ENCODE measurements around the gene SMYD5.
A peak's percentile ranks its signal among the peaks of the same experiment; 100 is the strongest.

Gene SMYD5

DNA sequence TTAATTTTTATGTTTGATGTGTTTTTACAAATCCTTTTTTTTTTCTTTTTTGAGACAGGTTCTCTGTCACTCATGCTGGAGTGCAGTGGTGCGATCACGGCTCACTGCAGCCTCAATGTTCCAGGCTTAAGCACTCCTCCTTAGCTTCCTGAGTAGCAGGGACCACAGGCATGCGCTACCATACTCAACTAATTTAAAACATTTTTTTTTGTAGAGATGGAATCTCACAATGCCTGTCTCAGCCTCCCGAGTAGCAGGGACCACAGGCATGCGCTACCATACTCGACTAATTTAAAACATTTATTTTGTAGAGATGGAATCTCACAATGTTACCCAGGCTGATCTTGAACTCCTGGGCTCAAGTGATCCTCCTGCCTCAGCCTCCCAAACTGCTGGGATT lies 8.4 kb upstream of the SMYD5 start:
- peak; percentile 52 to 53 for DNase-seq (ENCODE audit: low read depth in 2 of 2)

DNA sequence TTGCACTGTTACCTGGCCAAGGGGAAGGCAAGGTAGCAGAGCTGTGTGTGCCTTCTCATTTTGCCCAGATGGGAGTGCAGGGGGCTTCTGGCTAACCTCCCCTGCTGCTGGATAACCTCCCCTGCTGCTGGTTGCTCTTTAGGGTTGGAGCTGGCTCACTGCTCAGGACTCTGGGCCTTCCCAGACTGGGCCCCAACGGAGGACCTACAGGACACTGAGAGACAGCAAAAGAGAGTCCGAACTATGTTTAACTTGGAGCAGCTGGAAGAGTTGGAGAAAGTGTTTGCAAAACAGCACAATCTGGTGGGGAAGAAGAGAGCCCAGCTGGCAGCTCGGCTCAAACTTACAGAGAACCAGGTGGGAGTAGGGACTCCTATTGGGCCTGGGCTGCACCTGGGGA lies 5.8 kb upstream of the SMYD5 start:
- no peak for DNase-seq (ENCODE audit: low read depth in 2 of 2)

DNA sequence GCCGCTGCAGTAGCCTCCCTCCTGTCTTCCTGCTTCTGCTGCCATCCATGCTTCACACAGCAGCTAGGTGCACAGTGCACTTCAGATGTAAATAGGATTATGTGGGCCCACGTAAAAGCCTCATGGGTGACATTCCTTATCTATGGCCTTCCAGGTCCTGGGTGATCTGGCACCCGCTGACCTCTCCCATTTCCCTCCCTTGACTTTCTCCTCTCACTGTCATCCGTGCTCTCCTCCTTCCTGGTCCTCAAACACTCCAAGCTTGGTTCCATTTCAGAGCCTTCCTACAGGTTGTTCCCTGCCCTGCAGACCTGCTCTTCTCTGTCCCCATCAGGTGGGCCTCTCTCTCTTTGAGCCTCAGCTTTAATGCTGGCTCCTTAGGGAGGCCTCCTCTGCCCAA lies 4.0 kb upstream of the SMYD5 start:
- DNase-seq (ENCODE audit: low read depth in 2 of 2), result no peak

DNA sequence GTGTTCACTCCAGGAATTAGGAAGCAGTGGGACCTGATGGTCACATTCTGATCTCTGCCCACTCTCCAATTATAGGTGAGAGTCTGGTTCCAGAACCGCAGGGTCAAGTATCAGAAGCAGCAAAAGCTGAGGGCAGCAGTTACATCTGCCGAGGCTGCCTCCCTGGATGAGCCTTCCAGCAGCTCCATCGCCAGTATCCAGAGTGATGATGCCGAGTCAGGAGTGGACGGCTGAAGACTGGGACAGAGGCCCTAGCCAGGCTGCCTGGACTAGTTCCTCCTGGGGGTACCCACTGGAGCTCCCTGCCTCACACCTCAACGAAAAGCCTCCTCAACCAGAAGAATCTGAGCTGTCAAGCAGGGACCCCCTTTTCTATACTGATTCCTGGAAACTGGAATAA lies 3.3 kb upstream of the SMYD5 start:
- DNase-seq (ENCODE audit: low read depth in 2 of 2), result no peak

DNA sequence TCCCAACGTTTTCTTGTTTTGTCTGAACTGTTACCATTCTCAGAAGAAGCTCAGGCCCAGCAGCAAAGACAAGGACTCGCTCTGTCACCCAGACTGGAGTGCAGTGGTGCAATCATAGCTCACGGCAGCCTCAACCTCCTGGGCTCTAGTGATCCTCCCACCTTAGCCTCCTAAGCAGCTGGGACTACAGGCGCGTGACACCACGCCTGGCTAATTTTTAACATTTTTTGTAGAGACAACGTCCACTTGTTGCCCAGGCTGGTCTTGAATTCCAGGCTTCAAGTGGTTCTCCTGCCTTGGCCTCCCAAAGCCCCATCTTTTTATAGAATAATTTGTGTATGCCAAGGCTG lies 2.0 kb upstream of the SMYD5 start:
- DNase-seq (ENCODE audit: low read depth in 2 of 2), result no peak

DNA sequence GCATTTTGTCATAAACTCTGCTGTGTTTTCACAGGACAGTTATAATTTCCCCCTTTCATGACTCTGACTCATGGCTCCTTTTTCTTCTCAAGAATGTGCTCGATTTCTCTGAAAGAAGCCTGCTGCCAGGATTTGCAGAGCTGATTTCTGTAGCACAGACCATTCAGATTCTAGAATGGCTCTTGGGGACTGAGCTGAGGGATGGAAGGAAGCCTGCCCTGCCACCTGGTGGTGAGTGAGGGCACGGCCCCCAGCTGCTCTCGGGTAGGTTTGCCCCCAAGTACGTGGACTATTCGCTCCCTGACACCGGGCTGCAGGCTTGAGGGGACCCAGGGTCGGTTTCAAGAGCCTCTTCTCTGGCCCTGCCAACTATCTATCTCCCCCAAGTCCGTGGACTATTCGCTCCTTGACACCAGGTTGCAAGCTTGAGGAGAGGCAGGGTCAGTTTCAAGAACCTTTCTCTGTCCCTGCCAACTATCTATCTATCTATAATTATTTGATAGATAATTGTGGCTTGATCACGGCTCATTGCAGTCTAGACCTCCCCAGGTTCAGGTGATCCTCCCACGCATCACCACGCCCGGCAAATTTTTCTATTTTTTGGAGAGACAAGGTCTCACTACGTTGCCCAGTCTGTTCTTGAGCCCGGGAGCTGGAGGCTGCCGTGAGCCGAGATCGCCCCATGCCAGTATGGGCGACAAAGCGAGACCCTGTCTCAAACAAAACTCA lies 1.4 kb upstream of the SMYD5 start:
- peak; percentile 51 to 56 for DNase-seq (ENCODE audit: low read depth in 2 of 2)

DNA sequence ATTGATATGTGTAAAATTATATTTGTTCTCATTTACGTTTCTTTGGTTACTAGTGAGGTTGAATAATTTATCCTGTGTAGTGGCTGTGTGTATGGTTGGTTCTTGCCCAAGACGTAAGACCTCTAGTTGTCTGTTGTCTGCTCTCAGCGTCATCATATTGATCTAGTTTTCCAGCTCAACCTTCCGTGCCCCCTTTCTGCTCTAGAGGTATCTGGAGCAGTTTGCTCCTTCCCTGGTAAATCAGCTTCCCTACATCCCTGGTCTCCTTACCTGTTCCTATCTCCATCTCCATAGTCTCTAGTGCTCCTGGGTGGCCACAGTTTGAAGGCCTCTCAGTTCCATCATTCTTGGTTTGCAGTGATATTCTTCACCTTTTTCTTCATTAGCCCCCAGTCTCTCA lies 1.2 kb downstream of the SMYD5 start:
- DNase-seq (ENCODE audit: low read depth in 2 of 2), result no peak

DNA sequence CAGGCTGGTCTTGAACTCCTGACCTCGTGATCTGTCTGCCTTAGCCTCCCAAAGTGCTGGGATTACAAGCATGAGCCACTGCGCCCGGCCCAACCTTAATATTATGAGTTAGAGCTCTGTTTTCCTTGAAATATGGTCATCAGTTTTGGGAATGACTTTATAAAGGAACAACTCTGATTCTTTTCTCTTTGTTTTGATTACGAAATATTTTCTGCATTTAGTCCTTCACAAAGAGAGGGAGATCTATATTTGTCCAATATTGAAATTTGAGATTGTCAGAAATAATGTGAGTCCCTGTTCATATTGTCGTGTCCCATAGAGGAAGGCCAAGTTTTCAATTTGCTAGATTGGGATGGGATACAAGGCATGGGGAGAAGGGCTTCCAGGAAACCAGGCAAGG lies 3.1 kb downstream of the SMYD5 start:
- DNase-seq (ENCODE audit: low read depth in 2 of 2), result no peak

DNA sequence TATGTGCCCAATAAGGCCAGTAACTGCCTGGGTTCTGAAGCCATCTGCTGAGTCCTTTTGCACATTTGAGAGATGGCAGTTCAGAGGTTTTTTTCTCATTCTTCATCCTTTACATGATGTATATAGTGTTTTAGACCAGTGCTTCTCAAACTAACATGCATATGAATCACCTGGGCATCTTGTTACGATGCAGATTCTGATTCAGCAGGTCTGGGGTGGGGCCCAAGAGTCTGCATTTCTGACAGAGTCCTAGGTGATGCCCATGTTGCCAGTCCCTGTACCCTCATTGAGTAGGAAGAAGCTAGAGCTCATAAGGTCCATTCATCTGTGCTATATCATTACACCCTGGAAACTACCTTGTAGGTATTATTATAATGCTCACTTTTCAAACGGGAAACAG lies 3.8 kb downstream of the SMYD5 start:
- DNase-seq (ENCODE audit: low read depth in 2 of 2), result no peak

DNA sequence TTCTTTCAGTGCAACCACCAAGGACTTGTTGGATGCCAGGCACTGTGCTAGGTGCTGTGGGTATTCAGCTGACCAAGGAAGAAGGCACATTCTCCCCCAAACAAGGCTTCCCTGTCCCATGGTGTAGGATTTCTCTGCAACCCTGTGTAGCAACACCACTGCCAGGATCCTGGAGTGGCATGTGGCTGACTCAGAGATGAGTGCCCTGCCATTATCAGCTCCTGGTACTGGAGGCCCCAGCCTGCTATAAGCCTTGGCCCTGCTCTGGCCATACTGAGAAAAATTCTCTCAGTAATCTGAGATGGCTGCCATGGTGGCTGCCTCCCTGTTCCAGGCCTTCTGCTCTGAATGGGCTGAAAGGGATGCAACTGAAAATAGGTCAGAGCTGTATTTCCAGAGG lies 4.3 kb downstream of the SMYD5 start:
- DNase-seq (ENCODE audit: low read depth in 2 of 2), result no peak

DNA sequence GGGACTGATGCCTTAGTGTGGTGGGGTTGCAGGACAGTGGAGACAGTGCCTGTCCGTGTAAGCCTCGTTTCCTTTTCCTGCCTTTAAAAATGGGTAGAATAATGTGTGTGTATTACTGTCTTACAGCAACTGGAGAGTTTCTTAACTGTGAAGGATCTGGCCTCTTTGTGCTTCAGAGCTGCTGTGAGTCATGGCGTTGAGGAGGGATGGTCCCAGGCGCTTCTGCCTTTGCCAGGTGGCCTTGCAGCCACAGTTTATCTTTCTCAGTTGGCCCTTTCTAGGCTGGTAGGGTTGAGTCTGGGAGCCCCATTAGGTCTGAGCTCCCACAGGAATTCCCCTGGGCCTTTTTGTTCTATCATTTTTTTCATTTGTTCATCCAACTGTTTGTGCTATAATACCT lies 9.8 kb downstream of the SMYD5 start:
- DNase-seq (ENCODE audit: low read depth in 2 of 2), result no peak

DNA sequence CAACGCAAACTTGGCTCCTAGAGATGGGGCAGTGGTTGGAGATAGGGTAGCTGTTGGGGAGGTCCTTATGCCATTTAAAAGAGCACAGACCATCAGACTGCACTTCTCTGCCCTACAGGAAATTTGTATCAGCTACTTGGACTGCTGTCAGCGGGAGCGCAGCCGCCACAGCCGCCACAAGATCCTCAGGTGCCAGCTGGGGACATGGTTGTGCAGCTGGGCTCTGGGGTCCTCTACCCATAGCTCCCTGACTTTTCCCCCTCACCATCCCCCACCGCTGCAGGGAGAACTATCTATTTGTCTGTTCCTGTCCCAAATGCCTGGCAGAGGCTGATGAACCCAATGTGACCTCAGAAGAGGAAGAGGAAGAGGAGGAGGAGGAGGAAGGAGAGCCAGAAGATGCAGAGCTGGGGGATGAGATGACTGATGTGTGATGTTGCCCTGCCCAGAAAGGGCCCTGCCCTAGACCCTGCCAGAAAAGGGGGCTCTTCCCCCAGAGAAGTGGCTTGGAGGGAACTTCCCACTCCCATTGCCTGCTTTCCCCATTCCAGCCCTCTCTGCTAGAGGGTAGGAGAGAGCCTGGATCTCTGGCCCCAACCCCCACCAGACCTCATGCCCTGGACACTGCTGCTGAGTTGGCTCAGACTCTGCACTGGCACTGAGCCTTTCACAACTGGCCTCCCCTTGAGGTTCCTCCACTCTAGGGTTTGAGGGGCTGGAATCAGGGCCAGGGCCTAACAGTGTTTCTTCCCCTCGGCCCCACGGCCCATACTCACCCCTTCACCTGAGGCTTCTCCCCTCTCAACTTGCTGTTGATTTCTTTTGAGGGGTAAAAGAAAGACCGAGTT lies 11.7 kb downstream of the SMYD5 start:
- DNase-seq (ENCODE audit: low read depth in 2 of 2), result no peak

DNA sequence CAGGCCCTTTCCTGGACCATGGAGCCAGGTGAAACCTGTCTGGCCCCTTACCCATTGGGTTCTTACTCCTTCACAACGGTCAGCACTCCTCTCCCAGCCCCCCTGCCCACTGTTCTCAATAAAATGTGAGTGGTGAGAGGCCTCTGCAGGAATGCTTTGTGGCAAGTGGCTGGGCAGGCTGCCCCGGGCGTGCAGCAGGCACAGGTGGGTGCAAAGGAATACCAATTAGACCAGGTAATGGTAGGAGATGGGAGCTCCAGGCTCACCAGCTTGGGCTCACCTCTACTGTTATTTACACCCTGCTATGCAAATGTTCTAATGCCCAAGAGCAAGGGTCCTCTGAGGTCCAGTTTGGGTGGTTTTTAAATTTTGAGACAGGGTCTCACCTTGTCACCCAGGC lies 13.0 kb downstream of the SMYD5 start:
- DNase-seq (ENCODE audit: low read depth in 2 of 2), result no peak

DNA sequence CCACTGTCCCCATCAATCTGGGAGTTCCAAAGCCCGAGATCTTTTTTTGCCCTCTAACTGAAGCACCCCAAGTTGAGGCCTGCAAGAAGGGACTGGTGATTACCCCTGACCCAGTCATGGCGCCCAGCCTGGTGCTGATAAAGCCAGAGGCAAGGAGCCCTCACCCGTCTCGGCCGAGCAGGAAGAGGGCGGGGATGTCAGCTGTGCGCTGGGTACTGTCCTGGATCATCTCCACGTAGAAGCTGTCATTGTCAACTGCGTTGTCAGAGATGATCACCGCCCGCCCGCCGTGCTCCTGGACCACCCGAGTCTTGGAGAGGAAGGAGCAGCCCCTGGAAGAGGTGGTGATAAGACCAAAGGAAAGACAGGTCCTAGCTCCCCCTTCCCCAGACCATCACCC lies 14.6 kb downstream of the SMYD5 start:
- no peak for DNase-seq (ENCODE audit: low read depth in 2 of 2)

DNA sequence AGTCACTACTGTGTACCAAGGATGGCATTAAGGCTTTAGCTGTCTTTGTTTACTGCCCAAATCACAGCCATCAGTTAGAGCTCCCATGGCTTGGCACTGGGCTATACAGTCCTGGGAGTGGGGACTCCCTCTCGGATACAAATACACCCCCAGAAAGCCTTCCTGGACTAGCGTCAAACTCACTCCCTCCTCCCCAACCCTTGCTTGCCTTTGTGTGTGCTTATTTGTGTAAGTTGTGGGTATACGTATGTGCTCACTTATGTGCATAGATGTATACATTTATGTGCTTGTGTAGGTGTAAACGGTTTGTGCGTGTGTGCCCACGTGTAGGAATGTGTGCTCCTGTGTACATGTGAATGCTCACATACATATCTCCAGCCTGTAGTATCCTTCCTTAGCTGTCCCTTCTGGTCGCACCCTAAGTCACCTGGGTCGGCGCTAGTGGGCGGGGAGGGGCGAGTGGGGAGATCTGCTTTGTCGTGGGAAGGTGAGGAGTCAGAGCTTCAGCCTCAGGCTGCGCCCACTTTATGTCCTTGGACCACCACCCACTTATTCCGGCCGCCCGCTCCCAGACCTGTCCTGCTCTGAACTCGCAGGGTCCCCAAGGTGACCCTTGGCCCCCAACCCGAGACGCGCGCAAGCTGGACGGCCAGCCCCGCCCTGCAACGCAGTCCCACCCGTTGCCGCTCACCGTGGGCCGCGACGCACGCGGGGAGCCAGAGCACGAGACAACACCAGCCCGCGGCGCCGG lies 18.5 kb downstream of the SMYD5 start:
- no peak for DNase-seq (ENCODE audit: low read depth in 2 of 2)

DNA sequence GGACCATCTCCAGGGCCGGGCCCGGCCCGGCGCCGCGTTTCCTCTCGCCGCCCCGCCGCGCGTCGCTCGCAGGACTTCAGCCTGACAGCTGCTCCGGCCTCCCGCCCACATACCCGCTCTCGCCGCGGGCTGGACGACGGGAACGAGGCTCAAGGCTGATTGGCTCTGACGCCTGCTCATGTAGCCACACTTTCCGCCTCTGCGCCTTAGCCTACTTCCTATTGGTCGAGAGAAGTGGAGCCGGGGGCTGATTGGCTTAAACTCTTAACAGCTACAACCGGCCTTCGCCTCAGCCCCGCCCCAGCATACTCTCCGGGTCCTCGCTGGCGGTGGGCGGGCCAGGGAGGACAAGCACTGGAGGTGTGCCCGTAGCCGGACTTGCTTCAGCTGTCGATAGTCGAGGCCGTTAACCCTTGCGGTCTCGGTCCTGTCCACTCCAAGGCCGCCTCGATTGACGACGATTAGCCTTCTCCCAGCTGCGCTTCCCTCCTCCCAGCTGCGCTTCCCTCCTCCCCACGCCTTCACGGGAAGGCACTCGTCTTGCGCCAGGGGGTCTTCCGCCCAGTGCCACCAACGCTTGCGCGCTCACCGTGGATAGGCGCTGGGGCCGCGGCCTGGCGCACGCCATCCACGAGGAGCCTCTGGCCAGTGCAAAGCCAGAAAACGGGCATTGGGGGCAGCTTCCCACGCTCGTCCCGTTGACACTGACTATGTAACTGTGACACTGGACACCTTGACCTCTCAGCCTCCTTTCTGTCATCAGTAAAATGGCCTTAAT lies 19.3 kb downstream of the SMYD5 start, which contains the start of gene PRADC1:
PRADC1 (minus strand) TSS at position 86 of the 778 bp plus-strand sequence; CDS start at position 7, 79 bp downstream.
- peak; percentile 99 for DNase-seq (ENCODE audit: low read depth in 2 of 2)

DNA sequence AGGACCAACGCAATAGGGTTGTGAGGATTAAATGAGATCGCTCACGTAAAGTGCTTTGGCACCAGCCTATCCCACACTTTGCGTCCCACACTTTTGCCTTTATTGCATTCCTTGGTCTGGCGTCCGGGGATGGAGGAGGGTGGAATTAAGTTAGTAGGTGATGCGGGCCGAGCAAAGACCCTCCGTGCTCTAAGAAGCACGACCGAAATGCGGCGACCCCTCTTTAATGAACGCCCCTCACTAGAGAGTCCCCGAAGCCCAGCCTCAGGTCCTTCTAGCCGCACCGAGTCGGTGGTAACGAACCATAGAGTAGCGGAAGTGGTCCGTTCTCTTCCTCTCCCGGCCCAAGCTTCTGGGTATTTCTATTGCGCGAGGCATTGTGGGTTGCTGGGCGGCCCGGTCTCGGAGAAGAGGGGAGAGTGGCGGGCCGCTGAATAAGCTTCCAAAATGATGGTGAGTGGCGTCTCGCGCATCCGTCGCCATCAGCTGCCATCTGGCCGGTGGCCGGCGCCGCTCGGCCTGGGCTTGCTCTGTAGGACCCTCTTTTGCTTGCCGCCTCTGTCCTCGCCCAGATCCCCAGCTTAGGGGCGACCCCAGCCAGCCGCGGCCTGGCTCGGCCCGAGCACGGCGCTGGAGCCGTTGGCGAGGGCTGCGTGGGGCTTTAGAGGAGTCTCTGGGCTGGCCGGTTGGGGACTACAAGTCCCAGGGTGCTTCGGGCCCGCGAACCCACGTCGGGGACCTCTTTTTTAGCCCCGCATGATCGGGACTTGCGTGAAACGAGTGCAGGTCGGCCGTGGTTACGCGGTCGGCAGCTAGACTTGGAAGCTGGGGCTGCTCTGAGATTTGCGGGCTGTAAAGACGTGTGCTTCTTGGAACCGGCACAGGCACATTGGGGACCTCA lies 20.1 kb downstream of the SMYD5 start, which contains the start of gene CCT7:
CCT7 (plus strand) TSS at position 377 of the 901 bp plus-strand sequence; CDS start at position 448, 71 bp downstream.
- peak; percentile 80 to 82 for DNase-seq (ENCODE audit: low read depth in 2 of 2)

DNA sequence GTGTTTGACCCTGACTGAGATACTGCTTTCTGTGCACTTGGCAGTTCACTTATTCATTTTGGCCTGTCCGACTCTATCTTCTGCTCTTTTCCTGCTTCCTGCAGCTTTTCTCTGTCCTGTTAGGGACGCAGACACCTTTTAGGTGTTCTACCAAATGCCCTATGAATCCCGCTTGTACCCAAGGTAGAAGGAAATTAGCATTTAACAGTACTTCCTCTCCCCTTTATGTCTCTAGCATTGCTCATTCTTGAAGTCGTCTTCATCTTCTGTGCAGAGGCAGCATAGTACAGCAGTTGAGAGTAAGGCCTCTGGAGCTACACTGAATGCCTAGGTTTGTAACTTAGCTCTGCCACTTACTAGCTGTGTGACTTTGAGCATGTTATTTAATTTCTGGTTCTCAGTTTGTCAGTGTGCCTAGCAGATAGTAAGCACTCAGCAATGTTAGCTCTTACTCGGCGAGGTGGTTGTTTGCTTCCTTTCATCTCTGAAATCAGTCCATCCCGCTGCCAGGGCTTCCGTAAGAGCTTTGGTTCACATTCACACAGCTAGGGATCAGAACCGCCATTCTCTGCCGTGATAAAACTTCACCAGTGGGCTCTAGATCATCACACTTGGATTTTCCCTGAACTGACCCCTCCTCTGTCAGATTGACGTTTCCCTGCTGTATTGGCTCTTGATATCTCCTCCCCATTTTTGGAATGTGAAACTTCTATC lies 21.4 kb downstream of the SMYD5 start:
- DNase-seq (ENCODE audit: low read depth in 2 of 2), result no peak

DNA sequence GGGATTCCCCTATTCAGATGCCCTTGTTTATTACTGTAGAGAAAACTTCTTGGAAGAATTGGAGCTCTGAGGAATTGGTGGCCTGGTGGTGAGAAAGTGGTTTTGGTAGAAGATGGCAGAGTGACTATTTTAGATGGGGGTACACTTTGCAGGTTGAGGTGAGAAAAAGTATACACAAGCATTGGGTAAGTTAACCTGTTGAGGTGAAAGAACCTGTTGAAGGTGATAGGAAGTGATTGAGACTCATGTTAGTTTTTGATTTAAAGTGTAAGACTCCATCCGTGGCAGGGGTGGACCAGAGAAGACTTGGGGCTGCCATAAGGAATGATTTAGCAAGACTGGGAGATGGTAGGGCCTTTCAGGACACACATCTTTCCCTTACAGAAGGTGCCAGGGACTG lies 23.1 kb downstream of the SMYD5 start:
- DNase-seq (ENCODE audit: low read depth in 2 of 2), result no peak

DNA sequence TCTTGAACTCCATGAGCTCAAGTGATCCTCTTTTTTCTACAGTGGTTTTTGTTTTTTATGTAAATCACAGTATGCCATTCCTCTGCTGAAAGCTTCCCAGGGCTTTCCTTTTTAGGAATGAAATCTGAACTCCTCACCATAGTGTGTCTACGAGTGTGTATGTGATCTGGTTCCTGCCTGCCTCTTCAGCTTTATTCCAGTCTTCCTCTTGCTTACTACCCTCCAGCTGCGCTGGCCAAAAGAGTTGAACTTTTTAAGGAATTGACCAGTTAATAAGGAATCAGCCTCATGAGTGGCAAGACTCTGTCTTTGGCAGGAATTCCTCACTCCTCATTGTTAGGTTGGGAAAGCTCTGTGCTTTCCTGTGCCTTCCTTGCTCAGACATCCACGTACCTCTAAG lies 24.1 kb downstream of the SMYD5 start:
- DNase-seq (ENCODE audit: low read depth in 2 of 2), result no peak
